Left hindlimb (tissue), 1 donor: ENCODE results near the gene MED15.
"Not testable (repeated sequence)": the region's sequence is repeated elsewhere in the genome, so short reads cannot be mapped to it uniquely, and the experiment has no call there.

Experiments
- DNase-seq: peaks from one replicate; pipeline ENCODE4 v3.0.0-alpha.2; 2018

Gene MED15, protein sequence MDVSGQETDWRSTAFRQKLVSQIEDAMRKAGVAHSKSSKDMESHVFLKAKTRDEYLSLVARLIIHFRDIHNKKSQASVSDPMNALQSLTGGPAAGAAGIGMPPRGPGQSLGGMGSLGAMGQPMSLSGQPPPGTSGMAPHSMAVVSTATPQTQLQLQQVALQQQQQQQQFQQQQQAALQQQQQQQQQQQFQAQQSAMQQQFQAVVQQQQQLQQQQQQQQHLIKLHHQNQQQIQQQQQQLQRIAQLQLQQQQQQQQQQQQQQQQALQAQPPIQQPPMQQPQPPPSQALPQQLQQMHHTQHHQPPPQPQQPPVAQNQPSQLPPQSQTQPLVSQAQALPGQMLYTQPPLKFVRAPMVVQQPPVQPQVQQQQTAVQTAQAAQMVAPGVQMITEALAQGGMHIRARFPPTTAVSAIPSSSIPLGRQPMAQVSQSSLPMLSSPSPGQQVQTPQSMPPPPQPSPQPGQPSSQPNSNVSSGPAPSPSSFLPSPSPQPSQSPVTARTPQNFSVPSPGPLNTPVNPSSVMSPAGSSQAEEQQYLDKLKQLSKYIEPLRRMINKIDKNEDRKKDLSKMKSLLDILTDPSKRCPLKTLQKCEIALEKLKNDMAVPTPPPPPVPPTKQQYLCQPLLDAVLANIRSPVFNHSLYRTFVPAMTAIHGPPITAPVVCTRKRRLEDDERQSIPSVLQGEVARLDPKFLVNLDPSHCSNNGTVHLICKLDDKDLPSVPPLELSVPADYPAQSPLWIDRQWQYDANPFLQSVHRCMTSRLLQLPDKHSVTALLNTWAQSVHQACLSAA

DNA sequence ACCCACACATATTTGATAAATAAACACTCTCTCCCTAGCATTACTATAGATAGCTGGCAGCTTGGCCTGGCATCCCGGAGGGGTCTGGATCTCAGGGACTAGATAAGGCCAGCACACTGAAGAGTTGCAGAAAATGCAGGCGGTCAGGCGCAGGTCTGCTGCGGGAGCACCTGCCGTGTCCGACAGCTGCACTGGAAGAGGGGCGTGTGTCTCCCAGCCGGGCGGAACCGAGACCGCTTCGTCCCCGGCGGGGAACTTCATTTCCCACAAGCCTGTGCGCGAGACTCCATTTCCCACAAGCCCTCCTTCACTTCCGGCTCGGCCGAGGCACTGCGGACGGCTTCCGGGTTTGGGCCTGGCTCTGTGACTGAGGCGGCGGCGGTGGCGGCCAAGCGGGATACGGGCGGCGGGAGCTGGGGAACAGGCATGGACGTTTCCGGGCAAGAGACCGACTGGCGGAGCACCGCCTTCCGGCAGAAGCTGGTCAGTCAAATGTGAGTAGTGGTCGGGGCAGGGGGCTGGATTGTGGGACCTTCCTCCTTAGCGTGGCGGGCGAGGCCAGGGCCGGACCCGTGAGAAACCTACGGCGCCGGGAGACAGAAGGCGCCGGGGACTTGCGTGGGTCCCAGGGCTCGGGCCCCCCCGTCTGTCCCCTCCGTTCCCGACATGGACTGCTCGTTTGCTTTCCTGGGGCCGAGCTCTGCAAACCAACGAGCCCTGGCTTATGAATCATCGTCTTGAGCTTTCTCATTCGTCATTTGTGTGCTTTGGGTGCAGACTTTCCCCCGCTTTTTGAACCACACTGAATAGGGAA lies at the start of gene MED15:
TSS of gene MED15 (plus strand) at position 358 of the 814 bp plus-strand sequence. CDS start at position 427, 69 bp downstream.
- peak; percentile 92 for DNase-seq

DNA sequence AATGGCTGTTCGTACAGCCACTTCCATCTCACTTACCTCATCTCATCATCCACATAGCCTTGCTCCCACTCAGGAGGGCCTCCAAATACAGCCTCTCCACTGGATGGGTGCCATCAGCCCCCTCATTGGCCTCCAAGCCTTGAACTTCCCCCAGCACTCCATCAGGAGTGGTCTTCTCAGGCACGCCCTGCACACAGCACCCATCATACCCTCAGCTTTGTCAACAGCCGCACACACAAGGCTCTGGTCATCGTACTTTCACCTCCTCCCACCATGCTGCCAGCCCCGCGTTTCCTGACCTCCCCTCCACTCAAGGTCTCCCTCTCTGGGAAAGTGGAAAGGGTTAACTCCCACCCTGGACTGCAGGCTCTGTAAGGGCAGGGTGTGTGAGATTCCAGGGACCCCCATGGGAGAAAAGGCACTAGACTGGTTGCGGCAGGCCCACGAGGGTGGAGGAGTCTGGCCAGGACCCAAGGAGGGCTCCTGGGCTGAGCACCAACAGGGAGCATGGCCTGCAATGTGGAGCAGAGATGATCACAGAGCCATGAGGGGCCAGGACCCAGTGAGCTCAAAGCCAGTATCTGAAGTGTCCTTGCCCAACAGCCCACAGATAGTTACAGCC lies 48.8 kb upstream of the MED15 start:
- DNase-seq, result no peak

DNA sequence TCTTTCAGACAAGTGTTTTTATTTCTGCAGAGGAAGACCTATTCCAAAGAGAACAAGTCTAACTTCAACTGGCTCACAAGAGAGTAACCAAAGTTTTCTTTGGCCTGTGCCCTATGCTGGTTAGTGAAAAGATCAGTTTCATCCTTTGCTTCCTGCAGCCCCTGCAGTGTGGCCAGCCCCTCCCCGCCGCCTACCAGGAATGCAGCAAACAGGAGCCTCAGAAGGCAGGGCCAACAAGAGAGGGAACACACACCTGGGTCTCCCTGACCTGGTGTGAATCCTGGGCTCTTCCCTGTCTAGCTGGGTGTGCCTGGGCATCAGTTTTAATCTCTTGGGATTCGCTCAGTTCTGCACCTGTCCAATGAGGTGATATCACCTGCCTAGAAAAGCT lies 48.3 kb upstream of the MED15 start:
- no peak for DNase-seq

DNA sequence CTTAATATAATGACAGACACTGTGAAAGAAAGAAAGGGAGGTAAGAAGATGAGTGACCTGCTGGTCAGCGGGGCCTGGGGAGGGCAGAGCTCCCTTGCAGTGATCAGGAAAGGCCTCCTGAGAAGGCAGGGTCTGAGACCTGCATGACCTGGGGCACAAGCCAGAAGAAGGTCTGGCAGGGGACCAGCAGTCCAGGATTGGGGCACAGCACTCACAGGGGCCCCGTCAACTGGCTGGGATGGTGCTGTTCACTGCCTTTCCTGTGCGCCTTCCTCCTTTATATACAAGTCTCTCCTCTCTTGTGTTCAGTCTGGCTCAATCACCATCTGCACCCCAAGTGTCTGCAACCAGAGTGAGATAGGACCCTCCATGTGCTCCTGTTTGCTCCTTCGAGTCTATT lies 47.5 kb upstream of the MED15 start:
- DNase-seq, result no peak

DNA sequence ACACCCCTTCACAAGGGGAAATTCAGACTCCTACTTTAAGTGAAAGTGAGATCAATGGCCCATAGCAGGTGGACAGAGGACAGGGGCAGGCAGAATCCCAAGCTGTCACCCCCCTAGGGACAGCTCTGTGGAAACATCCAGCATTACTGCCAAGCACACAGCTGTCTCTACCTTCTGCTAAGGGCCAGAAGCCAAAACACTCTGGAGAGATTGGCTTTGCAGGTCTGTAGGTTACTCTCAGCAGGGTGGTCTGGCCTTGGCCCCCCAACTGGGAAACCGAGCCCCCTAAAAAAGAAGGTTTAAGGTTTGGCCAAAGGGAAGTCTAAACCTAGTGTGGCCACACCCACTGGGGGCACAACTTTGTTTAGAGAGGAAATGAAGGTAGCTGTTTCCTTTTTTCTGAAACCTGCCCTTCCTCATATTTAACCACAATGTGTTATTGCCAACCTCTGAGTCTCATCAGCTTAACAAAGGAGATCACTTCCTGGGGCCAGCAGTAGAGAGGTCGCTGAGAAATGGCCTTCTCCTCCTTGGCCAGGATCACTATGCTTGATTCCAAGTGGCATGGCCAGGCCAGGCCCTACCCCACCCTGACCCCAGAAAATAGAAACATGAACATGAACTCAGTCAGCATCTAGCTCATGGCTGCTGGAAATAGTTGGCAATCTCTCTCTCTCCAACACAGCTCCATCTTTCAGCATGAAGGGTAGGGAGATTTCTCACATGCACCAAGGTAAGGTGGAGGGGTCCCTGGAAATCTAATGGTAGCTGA lies 43.9 kb upstream of the MED15 start:
- no peak for DNase-seq

DNA sequence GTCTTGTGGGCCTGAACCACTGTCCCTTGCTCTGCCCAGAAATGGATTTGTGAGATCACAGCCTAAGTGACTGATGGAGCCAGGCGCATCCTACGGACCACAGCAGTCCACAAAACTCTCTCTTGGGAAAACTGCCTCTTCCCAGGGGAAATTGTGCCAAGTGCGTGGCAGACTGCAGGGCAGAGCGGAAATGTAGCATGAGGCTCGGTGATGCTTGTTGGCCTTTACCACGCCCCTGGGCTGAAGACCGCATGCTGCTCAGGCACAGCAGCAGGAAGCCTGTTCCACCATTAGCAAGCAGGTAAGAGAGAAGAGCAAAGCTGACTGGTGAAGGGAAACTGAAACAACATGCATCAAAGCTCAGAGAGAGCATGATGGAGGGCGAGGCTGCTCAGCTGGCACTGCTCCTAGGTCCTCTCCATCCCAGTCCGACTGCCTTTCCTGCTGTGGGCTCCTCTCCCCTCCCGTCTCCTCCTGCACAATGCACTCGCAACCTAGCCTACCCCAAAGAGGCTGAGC lies 43.3 kb upstream of the MED15 start:
- no peak for DNase-seq

DNA sequence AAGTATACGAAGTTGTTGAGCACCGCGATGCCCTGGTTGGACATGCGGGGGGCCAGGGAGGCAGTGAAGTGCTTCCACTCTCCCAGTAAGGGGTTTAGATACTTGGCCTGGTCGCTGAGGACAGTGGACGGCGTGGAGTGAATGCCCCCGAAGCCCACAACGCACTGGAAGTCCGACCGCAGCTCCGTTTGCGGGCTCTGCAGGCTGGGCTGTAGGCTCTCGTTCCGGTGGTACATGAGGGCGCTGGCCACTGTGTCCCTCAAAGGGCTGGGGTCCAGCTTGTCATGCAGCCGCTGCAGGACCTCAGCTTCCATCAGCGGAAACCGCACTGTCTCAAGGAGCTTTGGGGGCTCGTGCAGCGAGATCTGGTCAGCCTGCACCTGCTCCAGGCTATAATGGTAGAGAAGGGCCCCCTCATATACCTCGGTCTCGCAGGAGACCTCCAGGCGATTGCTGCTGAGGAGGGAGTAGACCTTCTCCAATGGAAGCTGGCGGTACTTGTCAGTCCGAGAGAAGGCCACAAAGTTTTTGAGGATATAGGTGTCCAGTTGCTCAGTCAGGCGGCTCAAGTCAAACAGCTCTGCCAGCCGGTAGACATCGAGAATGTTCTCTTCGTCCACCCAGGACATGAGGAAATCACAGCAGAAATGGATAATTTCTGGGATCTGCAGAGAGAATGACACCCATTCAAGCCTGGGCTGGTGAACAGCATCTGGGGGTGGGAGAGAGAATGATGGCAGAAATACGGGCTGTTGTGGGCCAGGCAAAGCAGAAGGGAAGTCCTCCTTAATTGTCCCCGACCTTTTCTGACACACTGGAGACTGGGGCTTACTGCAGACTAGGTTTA lies 42.3 kb upstream of the MED15 start:
- no peak for DNase-seq

DNA sequence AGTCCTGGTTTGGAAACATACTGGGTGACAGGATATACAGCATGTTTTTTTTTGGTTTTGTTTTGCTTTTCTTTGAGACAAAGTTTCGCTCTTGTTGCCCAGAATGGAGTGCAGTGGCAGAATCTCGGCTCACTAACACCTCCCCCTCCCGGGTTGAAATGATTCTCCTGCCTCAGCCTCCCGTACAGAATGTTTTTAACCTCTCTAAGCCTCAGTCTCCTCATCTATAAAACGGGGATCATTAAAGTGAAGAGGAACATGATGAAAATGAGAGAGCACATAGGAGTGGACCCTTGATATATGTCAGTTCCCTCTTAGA lies 41.7 kb upstream of the MED15 start:
- DNase-seq, result no peak

DNA sequence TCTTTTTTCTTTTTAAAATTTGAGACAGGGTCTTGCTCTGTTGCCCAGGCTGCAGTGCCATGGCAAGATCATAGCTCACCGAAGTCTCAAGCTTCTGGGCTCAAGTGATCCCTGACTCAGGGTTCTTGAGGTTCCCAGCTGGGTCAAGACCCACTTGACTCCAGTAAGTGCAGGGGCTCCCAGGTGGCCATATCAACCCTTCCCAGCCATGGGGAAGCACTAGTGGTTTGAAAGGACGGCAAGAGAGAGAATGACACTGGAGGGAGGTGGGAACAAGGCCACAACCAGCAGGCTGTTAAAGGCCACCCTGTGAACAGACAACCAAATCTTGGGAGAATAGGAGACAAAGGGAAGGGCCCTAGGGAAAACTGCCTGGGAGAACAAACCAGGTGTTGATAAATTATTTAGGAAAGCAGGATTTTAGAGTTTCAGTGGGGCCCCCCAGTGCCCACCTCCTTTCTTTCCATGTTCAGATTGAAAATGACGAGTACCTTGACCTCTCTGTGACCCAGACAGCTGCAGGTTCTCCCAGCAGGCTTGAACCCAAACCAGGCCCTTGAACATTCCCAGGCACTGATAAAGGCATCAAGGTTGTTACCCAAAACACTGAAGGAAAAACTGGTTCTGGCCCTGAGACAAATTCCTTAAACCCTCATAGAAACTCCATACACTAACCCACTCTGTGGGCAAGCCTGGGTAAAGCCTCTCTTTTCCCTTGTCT lies 40.6 kb upstream of the MED15 start:
- DNase-seq, result no peak

DNA sequence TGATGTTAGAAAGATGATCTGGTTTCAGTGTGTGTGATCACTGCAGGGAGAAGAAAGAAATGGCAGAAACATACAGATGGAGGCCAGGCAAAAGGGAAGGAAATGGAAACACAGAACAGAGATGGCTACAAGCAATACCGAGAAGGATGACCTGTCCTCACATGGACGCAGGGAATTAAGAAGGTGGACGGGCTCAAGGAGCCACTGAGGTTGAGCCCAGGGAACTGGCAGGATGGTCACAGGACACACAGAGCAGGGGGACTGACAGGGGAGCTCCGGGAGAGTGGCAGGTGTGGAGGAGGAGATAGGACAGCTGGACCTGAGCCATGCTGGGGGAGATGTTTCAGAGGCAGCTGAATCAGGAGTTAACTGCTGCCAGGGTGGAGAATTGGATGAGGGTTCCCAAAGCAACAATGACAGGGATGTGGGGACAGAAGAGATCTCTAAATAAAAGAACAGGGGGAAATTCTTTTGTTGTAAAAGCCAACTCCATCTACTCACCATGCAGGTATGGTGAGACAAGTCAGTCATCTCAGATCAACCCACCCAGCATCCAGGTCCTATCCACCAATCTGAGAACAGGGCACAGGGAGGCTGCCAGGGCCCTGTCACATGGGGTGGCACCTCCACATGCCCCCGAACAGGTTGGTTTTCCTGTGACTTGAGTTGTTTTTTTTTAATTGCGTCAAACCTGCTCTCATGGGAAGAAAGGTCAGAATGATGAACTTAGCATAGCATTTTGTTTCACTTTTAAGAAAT lies 38.1 kb upstream of the MED15 start:
- no peak for DNase-seq

DNA sequence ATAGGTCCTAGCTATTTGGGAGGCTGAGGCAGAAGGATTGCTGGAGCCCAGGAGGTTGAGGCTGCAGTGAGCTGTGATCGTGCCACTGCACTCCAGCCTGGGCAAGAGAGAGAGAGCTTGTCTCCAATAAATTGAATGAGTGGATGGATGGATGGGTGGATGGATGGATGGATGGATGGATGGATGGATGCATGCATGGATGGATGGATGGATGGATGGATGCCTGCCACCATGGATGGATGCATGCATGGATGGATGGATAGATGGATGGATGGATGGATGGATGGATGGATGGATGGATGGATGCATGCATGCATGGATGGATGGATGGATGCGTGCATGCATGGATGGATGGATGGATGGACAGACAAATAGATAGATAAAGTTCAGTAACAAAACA lies 36.9 kb upstream of the MED15 start:
- not testable (repeated sequence) for DNase-seq

DNA sequence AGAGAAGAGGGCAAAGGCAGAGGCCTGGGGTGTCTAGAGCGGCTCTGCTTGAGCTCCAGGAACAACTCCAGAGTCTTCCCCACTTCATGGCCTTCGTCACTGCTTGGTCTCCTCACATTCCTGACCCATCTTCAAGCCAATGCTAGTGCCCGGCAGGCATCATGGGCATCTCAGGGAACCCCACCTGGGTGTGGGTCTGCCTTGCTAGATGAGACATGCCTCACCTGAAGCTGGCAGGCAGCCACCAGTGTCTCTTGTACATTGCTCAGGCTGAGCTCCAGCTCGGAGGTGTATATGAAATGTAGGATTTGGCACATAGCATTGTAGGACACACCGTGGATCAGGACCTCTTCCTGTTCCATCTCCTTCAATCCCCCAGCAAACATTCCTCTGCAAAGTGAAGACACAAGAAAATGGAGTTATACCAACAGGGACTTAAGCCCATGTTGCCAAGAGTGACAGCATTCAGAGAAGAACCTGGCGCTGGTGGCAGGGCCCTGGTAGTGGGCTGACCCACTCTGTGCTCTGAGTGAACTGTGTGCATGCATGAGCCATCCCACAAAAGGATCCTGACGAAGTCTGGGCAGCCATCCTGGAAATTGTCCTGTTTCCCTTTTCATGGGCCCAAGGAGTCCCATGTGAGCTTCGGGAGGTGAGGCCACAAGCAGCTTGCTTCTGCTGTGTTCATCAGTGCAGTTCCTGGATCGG lies 36.1 kb upstream of the MED15 start:
- DNase-seq, result no peak

DNA sequence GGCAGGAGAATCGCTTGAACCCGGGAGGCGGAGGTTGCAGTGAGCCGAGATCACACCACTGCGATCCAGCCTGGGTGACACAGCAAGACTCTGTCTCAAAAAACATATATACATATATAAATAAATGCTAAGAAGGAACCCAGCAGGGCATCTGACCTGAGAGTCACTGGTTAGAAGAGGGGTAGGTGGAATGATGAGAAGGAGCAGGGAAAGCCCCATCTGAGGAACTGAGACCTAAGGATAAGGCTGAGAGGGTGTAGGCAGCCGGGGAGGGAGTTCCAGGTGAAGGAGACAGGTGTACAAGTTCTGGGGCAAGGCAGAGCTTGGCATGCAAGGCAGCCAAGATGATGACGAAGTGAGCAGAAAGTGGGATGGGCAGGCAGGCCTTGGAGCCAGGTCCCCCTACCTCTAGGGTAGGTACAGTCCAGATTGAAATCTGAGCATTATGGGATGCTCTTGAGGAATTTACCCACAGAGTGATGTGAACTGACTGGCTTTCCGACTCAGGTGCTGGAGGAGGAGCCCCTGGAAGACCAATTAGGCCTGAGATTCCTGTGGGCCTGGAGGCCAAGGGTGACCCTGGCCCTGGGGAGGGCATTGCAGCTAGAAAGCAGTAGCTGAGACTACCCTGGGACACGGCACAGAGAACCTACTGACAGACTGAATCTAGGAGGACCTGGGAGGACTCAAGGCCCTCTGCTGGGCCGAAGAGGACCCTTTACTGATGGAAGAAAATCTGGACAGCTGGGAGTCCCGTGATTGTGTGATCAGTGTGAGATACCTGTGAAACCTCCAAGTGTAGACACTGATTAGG lies 34.6 kb upstream of the MED15 start:
- DNase-seq, result no peak

DNA sequence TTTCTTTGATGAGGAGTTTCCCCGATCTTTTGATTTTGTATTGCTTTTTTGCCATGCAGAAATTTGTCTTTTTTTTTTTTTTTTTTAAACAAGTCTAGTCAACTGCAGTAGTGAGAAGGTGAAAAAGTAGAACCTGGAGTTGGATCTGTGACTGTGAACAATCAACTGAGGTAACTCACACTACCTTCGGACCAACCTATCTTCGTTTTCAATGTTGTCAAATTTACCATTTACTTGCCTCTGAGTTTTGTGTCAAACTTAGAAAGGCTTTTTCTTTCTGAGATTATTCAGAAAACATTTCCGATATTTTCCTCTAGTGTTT lies 32.3 kb upstream of the MED15 start:
- no peak for DNase-seq

DNA sequence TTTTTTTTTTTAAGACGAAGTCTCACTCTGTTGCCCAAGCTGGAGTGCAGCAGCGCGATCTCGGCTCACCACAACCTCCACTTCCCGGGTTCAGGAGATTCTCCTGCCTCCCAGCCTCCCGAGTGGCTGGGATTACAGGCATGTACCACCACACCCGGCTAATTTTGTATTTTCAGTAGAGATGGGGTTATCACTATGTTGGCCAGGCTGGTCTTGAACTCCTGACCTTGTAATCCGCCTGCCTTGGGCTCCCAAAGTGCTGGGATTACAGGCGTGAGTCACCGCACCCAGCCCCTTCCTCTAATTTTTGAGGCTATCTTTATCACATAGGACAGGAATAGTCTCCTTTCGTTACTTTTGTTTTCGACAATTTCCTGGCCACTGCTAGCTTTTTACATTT lies 31.8 kb upstream of the MED15 start:
- not testable (repeated sequence) for DNase-seq

DNA sequence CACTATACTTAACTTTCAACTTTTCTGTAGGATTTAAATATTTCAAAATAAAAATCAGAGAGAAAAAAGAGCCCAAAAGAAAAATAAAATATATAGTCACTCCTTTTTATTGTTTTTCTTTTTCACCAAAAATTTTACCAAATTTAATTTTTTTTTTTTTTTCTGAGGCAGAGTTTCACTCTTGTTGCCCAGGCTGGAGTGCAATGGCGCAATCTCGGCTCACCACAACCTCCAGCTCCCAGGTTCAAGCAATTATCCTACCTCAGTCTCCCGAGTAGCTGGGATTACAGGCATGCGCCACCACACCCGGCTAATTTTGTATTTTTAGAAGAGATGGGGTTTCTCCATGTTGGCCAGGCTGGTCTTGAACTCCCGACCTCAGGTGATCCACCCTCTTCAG lies 29.4 kb upstream of the MED15 start:
- not testable (repeated sequence) for DNase-seq

DNA sequence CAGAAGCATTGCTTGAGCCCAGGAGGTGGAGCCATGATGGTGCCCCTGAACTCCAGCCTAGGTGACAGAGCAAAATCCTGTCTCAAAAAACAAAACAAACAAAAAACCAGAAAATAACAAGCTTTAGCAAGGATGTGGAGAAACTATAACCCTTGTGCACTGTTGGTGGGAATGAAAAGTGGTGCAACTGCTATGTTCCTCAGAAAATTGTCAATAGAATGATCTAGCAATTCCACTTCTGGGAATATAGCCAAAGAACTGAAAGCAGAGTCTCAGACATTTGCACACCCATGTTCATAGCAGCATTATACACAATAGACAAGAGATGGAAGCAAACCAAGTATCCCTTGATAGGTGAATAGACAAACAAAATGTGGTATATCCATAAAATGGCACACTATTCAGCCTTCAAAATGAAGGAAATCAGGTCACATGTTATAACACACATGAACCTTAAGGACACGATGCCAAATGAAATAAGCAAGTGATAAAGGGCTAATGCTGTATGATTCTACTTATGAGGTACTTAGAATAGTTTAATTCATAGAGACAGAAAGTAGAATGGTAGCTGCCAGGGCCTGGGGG lies 27.7 kb upstream of the MED15 start:
- no peak for DNase-seq

DNA sequence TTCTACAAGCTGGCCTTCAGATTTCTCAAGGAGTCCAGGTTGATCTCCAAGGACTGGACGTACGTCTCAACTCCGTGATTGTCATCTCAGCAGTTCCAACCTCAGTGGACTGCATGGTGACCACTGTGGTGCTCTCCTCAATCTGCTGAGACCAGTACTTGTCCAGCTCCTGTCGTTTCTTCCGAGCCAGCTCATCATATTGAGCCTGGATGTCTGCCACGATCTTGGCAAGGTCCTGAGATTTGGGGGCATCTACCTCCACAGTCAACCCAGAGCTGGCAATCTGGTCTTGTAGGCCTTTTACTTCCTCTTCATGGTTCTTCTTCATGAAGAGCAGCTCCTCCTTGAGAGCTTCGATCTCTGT lies 24.3 kb upstream of the MED15 start:
- not testable (repeated sequence) for DNase-seq
